ACC112 (cell line): ENCODE data around the gene FBXL2.

Experiments used
- H2AFZ ChIP-seq: fragments of 200-600 bp; sonication (generic); one replicate; pipeline ENCODE4 v1.6.0; 2017; ENCODE audit warnings: antibody characterized with exemption, low read length; ENCODE audit not compliant: unreplicated experiment
- H3K27ac ChIP-seq: fragments of 200-600 bp; sonication (generic); 2 replicates; pipeline ENCODE4 v1.5.1; 2014; ENCODE audit warnings: low read depth, mild to moderate bottlenecking, antibody characterized with exemption, low read length, moderate library complexity
- H3K27me3 ChIP-seq: fragments of 200-600 bp; sonication (generic); 2 replicates; pipeline ENCODE4 v1.6.1; 2014; ENCODE audit warnings: mild to moderate bottlenecking, antibody characterized with exemption, low read length, moderate library complexity, mixed read lengths; ENCODE audit not compliant: insufficient read depth
- H3K36me3 ChIP-seq: fragments of 200-600 bp; sonication (generic); 2 replicates; pipeline ENCODE4 v1.6.1; 2016; ENCODE audit warnings: mild to moderate bottlenecking, antibody characterized with exemption, low read length, moderate library complexity, mixed read lengths; ENCODE audit not compliant: insufficient read depth
- H3K4me1 ChIP-seq: fragments of 200-600 bp; sonication (generic); one replicate; pipeline ENCODE4 v1.6.1; 2016; ENCODE audit warnings: low read length, mixed read lengths; ENCODE audit not compliant: insufficient read depth, unreplicated experiment, control insufficient read depth
- H3K4me3 ChIP-seq: fragments of 200-600 bp; sonication (generic); 2 replicates; pipeline ENCODE4 v1.5.1; 2014; ENCODE audit warnings: mild to moderate bottlenecking, low read depth, low read length
- H3K79me2 ChIP-seq: fragments of 200-600 bp; sonication (generic); one replicate; pipeline ENCODE4 v1.6.0; 2016; ENCODE audit warnings: low read length; ENCODE audit not compliant: control insufficient read depth, unreplicated experiment, insufficient read depth

Gene FBXL2

GRCh38 chr3:33256249-33256648, 21.0 kb upstream of the FBXL2 start:
- H3K27ac ChIP-seq: no peak overlapping the region
- H3K4me3 ChIP-seq: no peak overlapping the region
- no peaks in the 10 kb centered on the region for H3K36me3 ChIP-seq
- H3K4me1 ChIP-seq: no peaks in the 10 kb centered on the region
- no peaks in the 10 kb centered on the region for H3K79me2 ChIP-seq
- peak overlapping the region; percentile 4 for H2AFZ ChIP-seq
- H3K27me3 ChIP-seq: no peaks in the 10 kb centered on the region

- Histone ChIP-seq H3K79me2 (no peaks in the 10 kb centered on the region), H3K27ac (no peak overlapping the region)
Observed at GRCh38 chr3:33260104-33260503, 17.1 kb upstream of the FBXL2 start.

GRCh38 chr3:33269385-33269784, 7.9 kb upstream of the FBXL2 start:
- no peaks in the 10 kb centered on the region for H3K79me2 ChIP-seq
- H3K36me3 ChIP-seq: no peaks in the 10 kb centered on the region
- no peak overlapping the region for H2AFZ ChIP-seq
- H3K4me1 ChIP-seq: no peaks in the 10 kb centered on the region
- no peaks in the 10 kb centered on the region for H3K27me3 ChIP-seq
- H3K4me3 ChIP-seq: no peak overlapping the region
- no peak overlapping the region for H3K27ac ChIP-seq

More at GRCh38 chr3:33260104-33260503, 17.1 kb upstream of the FBXL2 start:
- Histone ChIP-seq H3K4me1 (no peaks in the 10 kb centered on the region), H3K27me3 (no peaks in the 10 kb centered on the region), H3K36me3 (no peaks in the 10 kb centered on the region), H3K4me3 (no peak overlapping the region), H2AFZ (no peak overlapping the region)

- Histone ChIP-seq H3K79me2 (no peaks in the 10 kb centered on the region), H2AFZ (no peak overlapping the region), H3K4me3 (no peak overlapping the region), H3K4me1 (no peaks in the 10 kb centered on the region), H3K36me3 (no peaks in the 10 kb centered on the region), H3K27me3 (no peaks in the 10 kb centered on the region), H3K27ac (no peak overlapping the region)
Observed at GRCh38 chr3:33271324-33271723, 5.9 kb upstream of the FBXL2 start.

GRCh38 chr3:33273628-33274027, 3.6 kb upstream of the FBXL2 start:
- no peaks in the 10 kb centered on the region for H3K36me3 ChIP-seq
- H3K4me1 ChIP-seq: no peaks in the 10 kb centered on the region
- H3K4me3 ChIP-seq: no peak overlapping the region
- H3K27ac ChIP-seq: no peak overlapping the region
- H2AFZ ChIP-seq: no peak overlapping the region
- H3K79me2 ChIP-seq: peaks cover 8% of the 10 kb centered on the region
- no peaks in the 10 kb centered on the region for H3K27me3 ChIP-seq

- H3K27ac ChIP-seq: no peak overlapping the region
- no peaks in the 10 kb centered on the region for H3K27me3 ChIP-seq
- no peaks in the 10 kb centered on the region for H3K4me1 ChIP-seq
- H3K36me3 ChIP-seq: no peaks in the 10 kb centered on the region
- H3K4me3 ChIP-seq: peak overlapping the region; percentile 88
- H2AFZ ChIP-seq: peak overlapping the region; percentile 64
- peaks cover 27% of the 10 kb centered on the region for H3K79me2 ChIP-seq
Observed at GRCh38 chr3:33278163-33278562, 921 bp downstream of the FBXL2 start.

GRCh38 chr3:33287672-33288282, 10.5 kb downstream of the FBXL2 start:
- no peak overlapping the region for H2AFZ ChIP-seq
- no peak overlapping the region for H3K4me3 ChIP-seq
- H3K4me1 ChIP-seq: no peaks in the 10 kb centered on the region
- H3K36me3 ChIP-seq: no peaks in the 10 kb centered on the region; the same call in 1 of the 2 replicates
- no peak overlapping the region for H3K27ac ChIP-seq
- peaks cover 26% of the 10 kb centered on the region for H3K79me2 ChIP-seq
- H3K27me3 ChIP-seq: no peaks in the 10 kb centered on the region

- Histone ChIP-seq H2AFZ (no peak overlapping the region), H3K27me3 (no peaks in the 10 kb centered on the region), H3K4me3 (peak overlapping the region; percentile 34), H3K4me1 (peaks cover 30% of the 10 kb centered on the region), H3K36me3 (no peaks in the 10 kb centered on the region), H3K79me2 (peaks cover 15% of the 10 kb centered on the region), H3K27ac (peak overlapping the region; percentile 94)
Observed at GRCh38 chr3:33299395-33300081, 22.3 kb downstream of the FBXL2 start.

- H3K4me3 ChIP-seq: no peak overlapping the region
- H2AFZ ChIP-seq: no peak overlapping the region
- no peaks in the 10 kb centered on the region for H3K27me3 ChIP-seq
- peaks cover 6% of the 10 kb centered on the region for H3K36me3 ChIP-seq
- peaks cover 3% of the 10 kb centered on the region for H3K79me2 ChIP-seq
- no peak overlapping the region for H3K27ac ChIP-seq
- peaks cover 32% of the 10 kb centered on the region for H3K4me1 ChIP-seq
Observed at GRCh38 chr3:33312361-33312760, 35.1 kb downstream of the FBXL2 start.

- Histone ChIP-seq H3K36me3 (peaks cover 4% of the 10 kb centered on the region), H3K27me3 (no peaks in the 10 kb centered on the region), H3K79me2 (peaks cover 3% of the 10 kb centered on the region), H3K4me3 (no peak overlapping the region), H2AFZ (no peak overlapping the region), H3K4me1 (peaks cover 42% of the 10 kb centered on the region), H3K27ac (no peak overlapping the region)
Observed at GRCh38 chr3:33313331-33313730, 36.1 kb downstream of the FBXL2 start.

- Histone ChIP-seq H3K79me2 (peaks cover 3% of the 10 kb centered on the region), H2AFZ (no peak overlapping the region), H3K36me3 (no peaks in the 10 kb centered on the region; the same call in 1 of the 2 replicates), H3K27me3 (no peaks in the 10 kb centered on the region), H3K4me3 (no peak overlapping the region; the same call in 1 of the 2 replicates), H3K27ac (peak overlapping the region; percentile 49), H3K4me1 (peaks cover 56% of the 10 kb centered on the region)
Observed at GRCh38 chr3:33314993-33315392, 37.8 kb downstream of the FBXL2 start.
